ENCODE data around the gene NECTIN2.
A peak's percentile ranks its signal among the peaks of the same experiment; 100 is the strongest.
"Not testable (repeated sequence)": the region's sequence is repeated elsewhere in the genome, so short reads cannot be mapped to it uniquely, and the experiment has no call there.

The NECTIN2 gene

DNA sequence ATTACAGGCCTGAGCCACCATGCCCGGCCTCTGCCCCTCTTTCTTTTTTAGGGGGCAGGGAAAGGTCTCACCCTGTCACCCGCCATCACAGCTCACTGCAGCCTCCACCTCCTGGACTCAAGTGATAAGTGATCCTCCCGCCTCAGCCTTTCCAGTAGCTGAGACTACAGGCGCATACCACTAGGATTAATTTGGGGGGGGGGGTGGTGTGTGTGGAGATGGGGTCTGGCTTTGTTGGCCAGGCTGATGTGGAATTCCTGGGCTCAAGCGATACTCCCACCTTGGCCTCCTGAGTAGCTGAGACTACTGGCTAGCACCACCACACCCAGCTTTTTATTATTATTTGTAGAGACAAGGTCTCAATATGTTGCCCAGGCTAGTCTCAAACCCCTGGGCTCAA lies 63.7 kb downstream of the NECTIN2 start:
- in situ Hi-C loops (cut with HindIII; ENCODE audit: low pct_ligation_motif_present, low sequenced_read_pairs) = no loop called here
- H3K27me3 ChIP-seq (replicated peaks) = peaks cover 2% of the 10 kb centered on the region

DNA sequence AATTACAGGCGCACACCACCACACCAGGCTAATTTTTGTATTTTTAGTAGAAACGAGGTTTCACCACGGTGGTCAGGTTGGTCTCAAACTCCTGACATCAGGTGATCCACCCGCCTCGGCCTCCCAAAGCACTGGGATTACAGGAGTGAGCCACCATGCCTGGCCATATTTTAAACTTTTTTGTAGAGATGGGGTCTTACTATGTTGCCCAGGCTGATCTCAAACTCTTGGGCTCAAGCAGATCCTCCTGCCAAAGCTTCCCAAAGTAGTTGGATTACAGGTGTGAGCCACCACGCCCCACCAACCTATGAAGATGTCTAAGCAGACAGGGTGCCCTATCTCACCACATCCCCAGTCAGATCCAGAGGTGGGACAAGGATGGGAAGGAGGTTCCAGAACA lies 65.8 kb downstream of the NECTIN2 start:
- in situ Hi-C loops (cut with HindIII; ENCODE audit: low pct_ligation_motif_present, low sequenced_read_pairs); H3K27me3 ChIP-seq (replicated peaks); DNase-seq; H3K36me3 ChIP-seq (replicated peaks); H3K4me3 ChIP-seq (ENCODE audit: low read depth, low read length); H3K27ac ChIP-seq: not testable (repeated sequence)

More for the DNA sequence above, 63.7 kb downstream of the NECTIN2 start:
- Histone ChIP-seq H3K4me3 (ENCODE audit: low read depth, low read length) (no peak overlapping the region), H3K27ac (no peak overlapping the region), H3K36me3 (replicated peaks) (no peaks in the 10 kb centered on the region)
- DNase-seq = no peak
- TF ChIP-seq, protein P1, sequence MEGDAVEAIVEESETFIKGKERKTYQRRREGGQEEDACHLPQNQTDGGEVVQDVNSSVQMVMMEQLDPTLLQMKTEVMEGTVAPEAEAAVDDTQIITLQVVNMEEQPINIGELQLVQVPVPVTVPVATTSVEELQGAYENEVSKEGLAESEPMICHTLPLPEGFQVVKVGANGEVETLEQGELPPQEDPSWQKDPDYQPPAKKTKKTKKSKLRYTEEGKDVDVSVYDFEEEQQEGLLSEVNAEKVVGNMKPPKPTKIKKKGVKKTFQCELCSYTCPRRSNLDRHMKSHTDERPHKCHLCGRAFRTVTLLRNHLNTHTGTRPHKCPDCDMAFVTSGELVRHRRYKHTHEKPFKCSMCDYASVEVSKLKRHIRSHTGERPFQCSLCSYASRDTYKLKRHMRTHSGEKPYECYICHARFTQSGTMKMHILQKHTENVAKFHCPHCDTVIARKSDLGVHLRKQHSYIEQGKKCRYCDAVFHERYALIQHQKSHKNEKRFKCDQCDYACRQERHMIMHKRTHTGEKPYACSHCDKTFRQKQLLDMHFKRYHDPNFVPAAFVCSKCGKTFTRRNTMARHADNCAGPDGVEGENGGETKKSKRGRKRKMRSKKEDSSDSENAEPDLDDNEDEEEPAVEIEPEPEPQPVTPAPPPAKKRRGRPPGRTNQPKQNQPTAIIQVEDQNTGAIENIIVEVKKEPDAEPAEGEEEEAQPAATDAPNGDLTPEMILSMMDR (IDR thresholded peaks at IDR 0.05; ENCODE audit: low read depth, low read length, missing control alignments) = no peak

DNA sequence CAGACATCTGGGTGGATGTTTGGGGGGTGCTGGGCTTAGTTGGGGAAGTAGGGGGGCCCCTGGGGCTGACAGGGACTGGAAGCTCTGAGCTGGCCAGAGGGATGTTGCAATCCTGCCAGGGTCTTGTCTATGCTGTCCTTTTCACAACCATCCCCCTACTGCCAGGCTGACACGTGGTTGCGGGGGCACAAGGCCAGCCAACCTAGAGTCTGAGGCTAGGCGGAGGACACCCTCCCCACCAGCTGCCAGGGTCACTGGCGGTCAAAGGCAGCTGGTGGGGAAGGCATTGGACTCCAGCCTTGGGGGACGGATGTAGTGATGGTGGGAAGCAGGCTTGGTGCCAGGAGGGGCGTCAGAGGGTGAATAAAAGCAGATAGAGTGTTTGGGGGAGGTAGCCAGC lies 66.8 kb downstream of the NECTIN2 start:
- Histone ChIP-seq H3K27ac (no peak overlapping the region), H3K4me3 (ENCODE audit: low read depth, low read length) (no peak overlapping the region), H3K27me3 (replicated peaks) (no peaks in the 10 kb centered on the region), H3K36me3 (replicated peaks) (no peaks in the 10 kb centered on the region)
- TF ChIP-seq, protein P1 (IDR thresholded peaks at IDR 0.05; ENCODE audit: low read depth, low read length, missing control alignments) = no peak
- DNase-seq = no peak
- in situ Hi-C loops (cut with HindIII; ENCODE audit: low pct_ligation_motif_present, low sequenced_read_pairs) = no loop called here

DNA sequence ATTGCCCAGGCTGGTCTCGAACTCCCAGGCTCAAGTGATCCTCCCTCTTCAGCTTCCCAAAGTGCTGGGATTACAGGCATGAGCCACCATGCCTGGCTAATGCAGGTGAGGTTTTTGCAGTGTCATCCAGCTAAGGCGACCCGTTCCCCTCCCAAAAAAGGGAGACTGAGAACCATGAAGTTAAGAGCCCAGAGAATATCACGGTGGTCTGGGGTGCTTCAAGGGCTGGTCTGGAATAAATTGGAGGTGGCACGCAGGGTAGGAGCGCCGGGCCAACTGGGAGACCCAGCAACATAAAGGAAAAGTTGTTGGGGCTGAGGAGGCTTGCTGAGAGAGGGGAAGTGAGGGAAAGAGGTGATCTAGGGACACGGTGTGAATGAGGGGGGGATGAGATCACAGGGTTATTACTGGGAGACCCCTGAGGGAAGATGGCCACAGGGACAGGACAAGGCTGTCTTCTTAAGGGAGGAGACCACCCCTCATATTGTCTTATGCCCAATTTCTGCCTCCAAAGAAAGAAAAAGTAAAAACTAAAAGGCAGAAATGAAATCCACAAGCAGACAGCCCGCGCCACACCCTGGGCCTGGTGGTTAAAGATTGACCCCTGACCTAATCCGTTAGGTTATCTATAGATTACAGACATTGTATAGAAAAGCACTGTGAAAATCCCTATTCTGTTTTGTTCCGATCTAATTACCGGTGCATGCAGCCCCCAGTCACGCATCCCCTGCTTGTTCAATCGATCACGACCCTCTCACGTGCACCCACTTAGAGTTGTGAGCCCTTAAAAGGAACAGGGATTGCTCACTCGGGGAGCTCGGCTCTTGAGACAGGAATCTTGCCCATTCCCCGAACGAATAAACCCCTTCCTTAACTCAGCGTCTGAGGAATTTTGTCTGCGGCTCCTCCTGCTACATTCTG lies 67.7 kb downstream of the NECTIN2 start:
- H3K4me3 ChIP-seq (ENCODE audit: low read depth, low read length); H3K36me3 ChIP-seq (replicated peaks); in situ Hi-C loops (cut with HindIII; ENCODE audit: low pct_ligation_motif_present, low sequenced_read_pairs); H3K27ac ChIP-seq; H3K27me3 ChIP-seq (replicated peaks); DNase-seq: not testable (repeated sequence)

DNA sequence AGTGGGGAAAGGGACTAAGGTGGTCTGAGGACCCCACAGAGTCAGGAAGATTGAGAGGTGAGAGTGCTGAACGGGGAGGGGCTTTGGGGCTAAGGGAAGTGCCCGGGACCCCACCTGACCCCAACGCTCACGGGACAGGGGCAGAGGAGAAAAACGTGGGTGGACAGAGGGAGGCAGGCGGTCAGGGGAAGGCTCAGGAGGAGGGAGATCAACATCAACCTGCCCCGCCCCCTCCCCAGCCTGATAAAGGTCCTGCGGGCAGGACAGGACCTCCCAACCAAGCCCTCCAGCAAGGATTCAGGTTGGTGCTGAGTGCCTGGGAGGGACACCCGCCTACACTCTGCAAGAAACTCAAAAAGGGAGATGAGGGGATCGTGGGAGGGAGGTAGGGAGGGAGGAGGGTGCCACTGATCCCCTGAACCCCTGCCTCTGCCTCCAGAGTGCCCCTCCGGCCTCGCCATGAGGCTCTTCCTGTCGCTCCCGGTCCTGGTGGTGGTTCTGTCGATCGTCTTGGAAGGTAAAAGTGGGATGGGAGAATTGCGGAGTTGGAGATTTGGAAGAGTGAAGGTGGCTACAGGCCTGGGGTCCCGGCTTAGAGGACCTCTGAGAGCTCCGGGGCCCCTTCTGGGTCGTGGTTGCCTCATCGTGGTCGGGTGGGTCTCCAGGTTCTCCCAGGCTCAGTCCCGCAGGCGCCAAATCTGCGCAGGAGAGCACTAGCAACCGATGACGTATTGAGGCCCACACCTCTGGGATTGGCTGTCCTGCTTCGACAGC lies 68.5 kb downstream of the NECTIN2 start, which contains the start of gene APOC1:
TSS of gene APOC1 (plus strand) at position 176 of the 774 bp plus-strand sequence. CDS start at position 460, 284 bp downstream.
- H3K27ac ChIP-seq = peak within 1 kb of the TSS; percentile 66

DNA sequence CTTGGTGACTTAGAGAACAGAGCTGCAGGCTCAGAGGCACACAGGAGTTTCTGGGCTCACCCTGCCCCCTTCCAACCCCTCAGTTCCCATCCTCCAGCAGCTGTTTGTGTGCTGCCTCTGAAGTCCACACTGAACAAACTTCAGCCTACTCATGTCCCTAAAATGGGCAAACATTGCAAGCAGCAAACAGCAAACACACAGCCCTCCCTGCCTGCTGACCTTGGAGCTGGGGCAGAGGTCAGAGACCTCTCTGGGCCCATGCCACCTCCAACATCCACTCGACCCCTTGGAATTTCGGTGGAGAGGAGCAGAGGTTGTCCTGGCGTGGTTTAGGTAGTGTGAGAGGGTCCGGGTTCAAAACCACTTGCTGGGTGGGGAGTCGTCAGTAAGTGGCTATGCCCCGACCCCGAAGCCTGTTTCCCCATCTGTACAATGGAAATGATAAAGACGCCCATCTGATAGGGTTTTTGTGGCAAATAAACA lies 78.2 kb downstream of the NECTIN2 start:
- TF ChIP-seq, protein P1 (IDR thresholded peaks at IDR 0.05; ENCODE audit: low read depth, low read length, missing control alignments) = no peak
- in situ Hi-C loops (cut with HindIII; ENCODE audit: low pct_ligation_motif_present, low sequenced_read_pairs) = no loop called here
- DNase-seq = no peak
- H3K4me3 ChIP-seq (ENCODE audit: low read depth, low read length) = no peak overlapping the region
- no peaks in the 10 kb centered on the region for H3K27me3 ChIP-seq (replicated peaks)
- no peak overlapping the region for H3K27ac ChIP-seq
- H3K36me3 ChIP-seq (replicated peaks) = no peaks in the 10 kb centered on the region

More for the DNA sequence above, 68.5 kb downstream of the NECTIN2 start, which contains the start of gene APOC1:
- peak within 1 kb of the TSS; percentile 58 for H3K4me3 ChIP-seq (ENCODE audit: low read depth, low read length)
- H3K36me3 ChIP-seq (replicated peaks); in situ Hi-C loops (cut with HindIII; ENCODE audit: low pct_ligation_motif_present, low sequenced_read_pairs); H3K27me3 ChIP-seq (replicated peaks): not testable (repeated sequence)
- DNase-seq = peak; percentile 72
